OCI-LY1 (cell line): Measurements from ENCODE around the gene TMEM59L.

Experiments used
- H2AFZ ChIP-seq: fragments of 200-600 bp; sonication (generic), shearing (Covaris generic); 2 replicates; pipeline ENCODE4 v1.6.0; 2014; ENCODE audit warnings: antibody characterized with exemption, mild to moderate bottlenecking, low read length
- H3F3A ChIP-seq: fragments of 200-600 bp; sonication (generic), shearing (Covaris generic); 2 replicates; pipeline ENCODE4 v1.6.0; 2014; ENCODE audit warnings: mild to moderate bottlenecking, antibody characterized with exemption, low read length, moderate library complexity; ENCODE audit not compliant: insufficient read depth
- H3K27ac ChIP-seq: fragments of 200-600 bp; sonication (generic); 2 replicates; pipeline ENCODE4 v1.5.1; 2014; ENCODE audit warnings: low read length, mixed run types, mild to moderate bottlenecking, low read depth; ENCODE audit not compliant: poor library complexity, severe bottlenecking
- H3K27me3 ChIP-seq: fragments of 200-600 bp; sonication (generic); 2 replicates; pipeline ENCODE4 v1.6.0; 2014; ENCODE audit warnings: antibody characterized with exemption, mild to moderate bottlenecking, low read length, moderate library complexity; ENCODE audit not compliant: insufficient read depth
- H3K36me3 ChIP-seq: fragments of 200-600 bp; sonication (generic); 2 replicates; pipeline ENCODE4 v1.6.1; 2014; ENCODE audit warnings: mild to moderate bottlenecking, antibody characterized with exemption, low read length, moderate library complexity, mixed read lengths; ENCODE audit not compliant: insufficient read depth
- H3K4me1 ChIP-seq: fragments of 200-600 bp; sonication (generic); 2 replicates; pipeline ENCODE4 v1.5.1; 2014; ENCODE audit warnings: mild to moderate bottlenecking, low read length, moderate library complexity; ENCODE audit not compliant: insufficient read depth, severe bottlenecking
- H3K4me2 ChIP-seq: fragments of 200-600 bp; sonication (generic), shearing (Covaris generic); 2 replicates; pipeline ENCODE4 v1.6.1; 2014; ENCODE audit warnings: low read length
- H3K4me3 ChIP-seq: fragments of 200-600 bp; sonication (generic); 2 replicates; pipeline ENCODE4 v1.5.1; 2014; ENCODE audit warnings: low read length, low read depth, mild to moderate bottlenecking, mixed read lengths; ENCODE audit not compliant: poor library complexity, severe bottlenecking
- H3K79me2 ChIP-seq: fragments of 200-600 bp; shearing (Covaris generic); 2 replicates; pipeline ENCODE4 v1.6.1; 2016; ENCODE audit warnings: mixed run types, low read length, mixed read lengths; ENCODE audit not compliant: insufficient read depth
- H3K9ac ChIP-seq: fragments of 200-600 bp; sonication (generic), shearing (Covaris generic); 2 replicates; pipeline ENCODE4 v1.6.1; 2014; ENCODE audit warnings: mild to moderate bottlenecking, low read length, mixed read lengths
- H3K9me2 ChIP-seq: fragments of 200-600 bp; sonication (generic), shearing (Covaris generic); 2 replicates; pipeline ENCODE4 v1.6.1; 2014; ENCODE audit warnings: low read depth, mild to moderate bottlenecking, low read length, mixed read lengths
- H3K9me3 ChIP-seq: fragments of 200-600 bp; shearing (Covaris generic); 2 replicates; pipeline ENCODE4 v1.6.1; 2014; ENCODE audit warnings: low read length, mixed read lengths
- H4K20me1 ChIP-seq: fragments of 200-600 bp; sonication (generic), shearing (Covaris generic); 2 replicates; pipeline ENCODE4 v1.6.0; 2016; ENCODE audit warnings: mild to moderate bottlenecking, low read length; ENCODE audit not compliant: insufficient read depth
- EZH2 ChIP-seq: fragments of 200-600 bp; sonication (generic), shearing (Covaris generic); IDR thresholded peaks from 2 replicates; pipeline ENCODE4 v1.8.0; 2017; ENCODE audit warnings: borderline replicate concordance, mixed run types, mild to moderate bottlenecking, antibody characterized with exemption, low read length, moderate library complexity, mixed read lengths
- TF ChIP-seq, protein P1 (sequence below): fragments of 200-600 bp; sonication (generic), shearing (Covaris generic); IDR thresholded peaks from 2 replicates; pipeline ENCODE4 v1.5.1; 2017; ENCODE audit warnings: mild to moderate bottlenecking, antibody characterized with exemption, low read length, moderate library complexity, mixed read lengths

Gene TMEM59L

DNA sequence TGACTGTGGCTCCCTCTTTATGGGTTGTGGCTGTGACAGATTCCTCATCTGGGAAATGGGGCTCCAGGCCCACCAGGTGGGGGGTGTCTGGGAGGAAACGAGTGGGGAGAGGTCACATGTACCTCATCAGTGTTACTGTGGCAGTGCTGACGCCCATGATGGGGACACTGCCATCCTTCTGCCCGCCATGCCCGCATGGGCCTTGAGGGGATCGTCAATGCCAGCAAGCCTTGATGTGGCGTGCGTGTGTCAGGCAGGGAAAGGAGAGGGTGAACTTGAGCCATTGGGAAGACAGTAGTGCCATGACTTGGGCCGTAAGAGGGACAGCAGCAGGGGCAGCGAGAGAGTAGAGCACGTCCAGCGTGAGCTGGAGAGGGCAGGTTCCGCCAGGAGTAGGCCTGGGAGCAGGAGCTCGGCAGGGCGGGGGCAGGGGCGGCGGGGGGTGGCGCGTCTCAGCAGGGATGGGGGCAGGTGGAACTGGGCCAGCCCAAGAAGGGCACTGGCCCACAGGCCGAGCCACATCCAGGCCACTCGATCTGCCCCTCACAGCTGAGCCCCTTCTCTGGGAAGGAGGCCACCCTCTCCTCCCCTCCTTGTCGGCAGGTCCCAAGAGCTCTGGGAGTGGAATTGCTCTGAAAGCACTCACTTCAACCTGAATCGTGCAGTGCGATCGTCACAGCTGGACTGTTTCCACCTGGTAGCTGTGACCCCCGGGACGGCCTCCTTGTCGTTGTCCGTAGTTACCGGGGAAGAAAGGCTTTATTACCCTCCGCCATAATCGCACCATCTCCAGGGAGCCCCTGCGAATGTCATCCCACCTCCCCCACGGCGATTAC, 34.1 kb downstream of the TMEM59L start:
- H3K27ac ChIP-seq: no peak overlapping the region
- H3K9me2 ChIP-seq: no peaks in the 10 kb centered on the region
- no peak overlapping the region for H3K4me2 ChIP-seq
- no peaks in the 10 kb centered on the region for H3K79me2 ChIP-seq
- H3K27me3 ChIP-seq: peaks cover 12% of the 10 kb centered on the region; the same call in 1 of the 2 replicates
- H3F3A ChIP-seq: no peaks in the 10 kb centered on the region
- no peaks in the 10 kb centered on the region for H3K4me1 ChIP-seq
- no peak overlapping the region for H3K9ac ChIP-seq
- no peaks in the 10 kb centered on the region for H3K9me3 ChIP-seq
- H2AFZ ChIP-seq: no peak overlapping the region
- no peaks in the 10 kb centered on the region for H4K20me1 ChIP-seq
- no peak for TF ChIP-seq EZH2
- TF ChIP-seq, protein P1, sequence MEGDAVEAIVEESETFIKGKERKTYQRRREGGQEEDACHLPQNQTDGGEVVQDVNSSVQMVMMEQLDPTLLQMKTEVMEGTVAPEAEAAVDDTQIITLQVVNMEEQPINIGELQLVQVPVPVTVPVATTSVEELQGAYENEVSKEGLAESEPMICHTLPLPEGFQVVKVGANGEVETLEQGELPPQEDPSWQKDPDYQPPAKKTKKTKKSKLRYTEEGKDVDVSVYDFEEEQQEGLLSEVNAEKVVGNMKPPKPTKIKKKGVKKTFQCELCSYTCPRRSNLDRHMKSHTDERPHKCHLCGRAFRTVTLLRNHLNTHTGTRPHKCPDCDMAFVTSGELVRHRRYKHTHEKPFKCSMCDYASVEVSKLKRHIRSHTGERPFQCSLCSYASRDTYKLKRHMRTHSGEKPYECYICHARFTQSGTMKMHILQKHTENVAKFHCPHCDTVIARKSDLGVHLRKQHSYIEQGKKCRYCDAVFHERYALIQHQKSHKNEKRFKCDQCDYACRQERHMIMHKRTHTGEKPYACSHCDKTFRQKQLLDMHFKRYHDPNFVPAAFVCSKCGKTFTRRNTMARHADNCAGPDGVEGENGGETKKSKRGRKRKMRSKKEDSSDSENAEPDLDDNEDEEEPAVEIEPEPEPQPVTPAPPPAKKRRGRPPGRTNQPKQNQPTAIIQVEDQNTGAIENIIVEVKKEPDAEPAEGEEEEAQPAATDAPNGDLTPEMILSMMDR: no peak
- H3K36me3 ChIP-seq: no peaks in the 10 kb centered on the region
- no peak overlapping the region for H3K4me3 ChIP-seq

DNA sequence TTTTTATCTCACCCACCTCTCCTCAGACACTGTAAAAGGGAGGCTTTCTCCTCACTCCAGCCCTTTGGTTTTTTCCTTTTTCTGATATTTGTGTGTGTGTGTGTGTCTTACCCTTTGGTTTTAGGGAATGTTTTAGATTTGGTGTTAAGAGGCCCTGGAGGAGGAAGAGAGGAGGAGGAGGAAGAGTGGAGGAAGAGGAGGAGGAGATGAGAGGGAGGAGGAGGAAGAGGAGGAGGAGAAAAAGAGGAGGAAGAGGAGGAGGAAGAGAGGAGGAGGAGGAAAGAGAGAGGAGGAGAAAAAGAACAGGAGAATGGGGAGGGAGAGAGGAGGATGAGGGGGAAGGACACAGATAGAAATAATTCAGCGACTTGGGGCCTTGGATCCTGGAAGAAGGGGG, 34.7 kb downstream of the TMEM59L start:
- Histone ChIP-seq H3K9ac (no peak overlapping the region), H2AFZ (no peak overlapping the region), H3K4me2 (no peak overlapping the region), H3K4me1 (no peaks in the 10 kb centered on the region), H3K79me2 (no peaks in the 10 kb centered on the region), H3K9me2 (no peaks in the 10 kb centered on the region), H3K27ac (no peak overlapping the region), H3K36me3 (no peaks in the 10 kb centered on the region), H3K4me3 (no peak overlapping the region), H4K20me1 (no peaks in the 10 kb centered on the region), H3K9me3 (no peaks in the 10 kb centered on the region), H3F3A (no peaks in the 10 kb centered on the region), H3K27me3 (peaks cover 12% of the 10 kb centered on the region; the same call in 1 of the 2 replicates)
- TF ChIP-seq, protein P1: no peak
- TF ChIP-seq EZH2: no peak

DNA sequence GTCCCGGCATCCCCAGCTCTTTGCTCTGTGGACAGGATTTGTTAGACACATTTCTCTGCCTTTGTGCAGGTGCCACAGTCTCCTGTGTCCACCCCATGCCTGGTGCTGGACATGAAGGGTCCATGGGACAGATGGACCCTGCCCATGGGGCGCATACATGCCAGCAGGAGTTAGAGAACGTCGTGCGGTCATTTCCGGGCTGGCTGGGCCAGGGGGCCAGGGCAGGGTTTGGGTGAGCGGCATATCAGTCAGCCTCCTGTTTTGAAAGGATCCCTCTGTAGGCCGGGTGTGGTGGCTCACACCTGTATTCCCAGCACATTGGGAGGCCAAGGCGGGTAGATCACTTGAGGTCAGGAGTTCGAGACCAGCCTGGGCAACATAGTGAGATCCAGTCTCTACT, 35.1 kb downstream of the TMEM59L start:
- Histone ChIP-seq H3F3A (no peaks in the 10 kb centered on the region), H3K79me2 (no peaks in the 10 kb centered on the region), H3K9me2 (no peaks in the 10 kb centered on the region), H4K20me1 (no peaks in the 10 kb centered on the region), H3K9ac (no peak overlapping the region), H2AFZ (no peak overlapping the region), H3K27me3 (peaks cover 12% of the 10 kb centered on the region; the same call in 1 of the 2 replicates), H3K9me3 (no peaks in the 10 kb centered on the region), H3K4me1 (no peaks in the 10 kb centered on the region), H3K27ac (no peak overlapping the region), H3K36me3 (no peaks in the 10 kb centered on the region), H3K4me2 (no peak overlapping the region), H3K4me3 (no peak overlapping the region)
- TF ChIP-seq EZH2: no peak
- TF ChIP-seq, protein P1: no peak
